Measurements from ENCODE around the gene STAG2.
"Not testable (repeated sequence)": the region's sequence is repeated elsewhere in the genome, so short reads cannot be mapped to it uniquely, and the experiment has no call there.

Gene STAG2

GRCh38 chrX:124127496-124127895 is 166.0 kb downstream of the STAG2 start:
- DNase-seq (ENCODE audit: extremely low spot score) = no peak
- POLR2A ChIA-PET = no interaction called here

GRCh38 chrX:124132437-124132836 is 170.9 kb downstream of the STAG2 start:
- POLR2A ChIA-PET; DNase-seq (ENCODE audit: extremely low spot score); CTCF ChIA-PET: not testable (repeated sequence)

More at GRCh38 chrX:124127496-124127895, 166.0 kb downstream of the STAG2 start:
- CTCF ChIA-PET = no interaction called here
- no peak for TF ChIP-seq CTCF (IDR thresholded peaks at IDR 0.05; ENCODE audit: control extremely low read depth, extremely low read depth, low read depth, missing control alignments)

GRCh38 chrX:124145749-124146148 is 184.2 kb downstream of the STAG2 start:
- TF ChIP-seq CTCF (IDR thresholded peaks at IDR 0.05; ENCODE audit: control extremely low read depth, extremely low read depth, low read depth, missing control alignments) = no peak
- no peak for DNase-seq (ENCODE audit: extremely low spot score)
- CTCF ChIA-PET = no interaction called here
- POLR2A ChIA-PET = no interaction called here

GRCh38 chrX:124151195-124151594 is 189.7 kb downstream of the STAG2 start:
- TF ChIP-seq CTCF (IDR thresholded peaks at IDR 0.05; ENCODE audit: control extremely low read depth, extremely low read depth, low read depth, missing control alignments) = no peak
- ChIA-PET CTCF (interaction anchor here (1.6 kb wide), 1 partner anchor 11 kb away, joined by 5 read pairs; no protein-coding TSS in a partner anchor), POLR2A (no interaction called here)
- no peak for DNase-seq (ENCODE audit: extremely low spot score)

Measured in GM10248 (cell line).